ENCODE results near the gene GALNT18.

Gene GALNT18

DNA sequence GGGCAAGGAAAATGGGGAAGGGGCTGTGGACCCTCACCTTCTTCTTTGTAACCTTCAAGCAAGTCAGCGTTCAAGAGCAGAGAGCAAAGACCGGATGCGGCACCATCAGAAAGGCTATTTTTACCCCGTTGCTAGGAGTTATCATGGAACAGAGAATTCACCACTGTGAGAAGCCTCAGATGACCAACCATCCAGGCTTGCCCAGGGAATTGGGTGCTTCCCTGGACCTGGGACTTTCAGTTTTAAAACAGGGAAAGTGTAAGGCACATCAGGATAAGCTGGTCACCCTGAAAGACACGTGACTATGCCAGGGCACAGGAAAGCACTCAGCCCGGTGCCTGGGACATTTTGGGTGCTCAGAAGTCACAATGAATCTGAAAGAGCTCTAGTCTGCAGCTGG is 10.4 kb downstream of the GALNT18 start:
- ChIA-PET POLR2A (no interaction called here), CTCF (interaction anchor here (1.1 to 3.4 kb wide), 2 partner anchors 9 to 10 kb away, joined by 3 to 14 read pairs; partner anchors contain the start of gene GALNT18)
- TF ChIP-seq, protein P1, sequence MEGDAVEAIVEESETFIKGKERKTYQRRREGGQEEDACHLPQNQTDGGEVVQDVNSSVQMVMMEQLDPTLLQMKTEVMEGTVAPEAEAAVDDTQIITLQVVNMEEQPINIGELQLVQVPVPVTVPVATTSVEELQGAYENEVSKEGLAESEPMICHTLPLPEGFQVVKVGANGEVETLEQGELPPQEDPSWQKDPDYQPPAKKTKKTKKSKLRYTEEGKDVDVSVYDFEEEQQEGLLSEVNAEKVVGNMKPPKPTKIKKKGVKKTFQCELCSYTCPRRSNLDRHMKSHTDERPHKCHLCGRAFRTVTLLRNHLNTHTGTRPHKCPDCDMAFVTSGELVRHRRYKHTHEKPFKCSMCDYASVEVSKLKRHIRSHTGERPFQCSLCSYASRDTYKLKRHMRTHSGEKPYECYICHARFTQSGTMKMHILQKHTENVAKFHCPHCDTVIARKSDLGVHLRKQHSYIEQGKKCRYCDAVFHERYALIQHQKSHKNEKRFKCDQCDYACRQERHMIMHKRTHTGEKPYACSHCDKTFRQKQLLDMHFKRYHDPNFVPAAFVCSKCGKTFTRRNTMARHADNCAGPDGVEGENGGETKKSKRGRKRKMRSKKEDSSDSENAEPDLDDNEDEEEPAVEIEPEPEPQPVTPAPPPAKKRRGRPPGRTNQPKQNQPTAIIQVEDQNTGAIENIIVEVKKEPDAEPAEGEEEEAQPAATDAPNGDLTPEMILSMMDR (IDR thresholded peaks at IDR 0.05; ENCODE audit: control extremely low read depth, extremely low read depth, low read depth, missing control alignments), result no peak
- no peak for DNase-seq (ENCODE audit: extremely low spot score)

DNA sequence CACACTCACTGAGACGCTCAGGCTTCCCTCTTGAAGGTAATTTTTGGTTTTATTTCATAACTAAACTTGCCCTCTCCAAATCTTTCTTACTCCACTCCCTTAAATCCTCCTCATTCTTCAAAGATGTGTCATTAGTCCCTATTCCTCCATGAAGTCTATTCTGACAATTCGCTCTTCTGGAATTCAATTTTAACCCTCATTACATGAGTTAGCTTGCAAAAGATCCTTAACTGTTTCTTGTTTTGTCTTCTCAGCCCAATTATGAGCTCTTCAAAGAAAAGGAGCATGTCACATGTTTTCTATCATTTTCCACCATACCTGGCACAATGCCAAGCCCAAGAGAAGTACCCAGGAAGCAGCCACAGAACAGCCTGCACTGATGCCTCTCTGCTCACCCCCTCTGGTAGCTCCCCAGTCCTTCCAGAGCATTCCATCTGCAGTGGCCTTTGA is 13.0 kb downstream of the GALNT18 start:
- ChIA-PET POLR2A (no interaction called here), CTCF (interaction anchor here (1.6 kb wide), 1 partner anchor 9 kb away, joined by 7 read pairs; no protein-coding TSS in a partner anchor)
- no peak for DNase-seq (ENCODE audit: extremely low spot score)
- TF ChIP-seq, protein P1 (IDR thresholded peaks at IDR 0.05; ENCODE audit: control extremely low read depth, extremely low read depth, low read depth, missing control alignments), result no peak

DNA sequence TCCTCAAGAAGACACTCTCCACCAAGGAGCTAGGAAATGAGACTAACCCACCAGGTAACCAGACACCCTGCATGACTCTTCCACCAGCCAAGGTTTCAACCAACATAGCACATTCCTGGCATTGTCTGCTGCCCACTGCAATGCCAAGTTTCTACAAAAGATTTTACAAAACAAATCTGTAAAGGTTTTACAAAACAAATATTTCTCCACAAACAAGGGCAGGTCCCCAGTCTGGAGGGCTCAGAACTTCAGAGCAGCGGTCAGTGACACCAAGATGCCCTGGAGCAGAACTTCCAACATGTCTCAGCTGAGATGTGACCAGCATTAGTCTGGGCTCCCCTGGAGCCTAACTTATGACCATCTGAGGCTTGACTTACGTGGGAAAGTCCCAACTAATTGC is 14.0 kb downstream of the GALNT18 start:
- DNase-seq (ENCODE audit: extremely low spot score), result no peak
- ChIA-PET POLR2A (no interaction called here), CTCF (interaction anchor here (1.2 kb wide), 1 partner anchor 125 kb away, joined by 3 read pairs; no protein-coding TSS in a partner anchor)
- TF ChIP-seq, protein P1 (IDR thresholded peaks at IDR 0.05; ENCODE audit: control extremely low read depth, extremely low read depth, low read depth, missing control alignments), result no peak

DNA sequence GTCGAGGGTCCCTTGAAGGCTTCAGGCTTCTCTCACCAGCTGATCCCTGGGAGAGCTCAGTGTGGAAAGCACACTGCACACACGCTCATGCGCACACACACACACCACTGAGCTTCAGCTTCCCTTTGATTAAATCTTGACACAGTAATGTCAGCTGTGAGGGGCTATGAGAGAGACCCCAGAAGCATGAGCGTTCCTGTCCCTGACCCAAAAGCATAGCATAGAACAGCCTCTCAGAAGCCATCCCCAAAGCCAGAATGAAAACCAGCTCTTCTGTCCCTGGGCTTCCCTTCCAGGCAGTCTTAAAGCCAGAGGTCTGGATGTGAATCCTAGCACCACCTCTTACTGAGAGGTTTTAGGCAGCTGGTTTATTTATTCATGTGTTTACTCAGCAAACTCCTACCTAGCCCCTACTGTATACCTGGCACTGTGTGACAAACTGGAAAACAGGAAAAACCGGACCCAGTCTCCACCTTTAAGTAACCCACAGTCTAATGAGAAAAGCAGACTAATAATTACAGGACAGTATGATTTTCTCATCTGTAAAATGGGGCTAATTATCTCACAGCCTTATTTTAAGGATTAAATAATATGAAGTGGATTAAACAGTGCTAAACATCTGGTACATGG is 15.9 kb downstream of the GALNT18 start:
- ChIA-PET POLR2A (no interaction called here), CTCF (interaction anchor here (2.8 to 3.2 kb wide), 2 partner anchors 12 to 16 kb away, joined by 6 to 10 read pairs; partner anchors contain the start of gene GALNT18)
- TF ChIP-seq, protein P1 (IDR thresholded peaks at IDR 0.05; ENCODE audit: control extremely low read depth, extremely low read depth, low read depth, missing control alignments), result no peak
- no peak for DNase-seq (ENCODE audit: extremely low spot score)

DNA sequence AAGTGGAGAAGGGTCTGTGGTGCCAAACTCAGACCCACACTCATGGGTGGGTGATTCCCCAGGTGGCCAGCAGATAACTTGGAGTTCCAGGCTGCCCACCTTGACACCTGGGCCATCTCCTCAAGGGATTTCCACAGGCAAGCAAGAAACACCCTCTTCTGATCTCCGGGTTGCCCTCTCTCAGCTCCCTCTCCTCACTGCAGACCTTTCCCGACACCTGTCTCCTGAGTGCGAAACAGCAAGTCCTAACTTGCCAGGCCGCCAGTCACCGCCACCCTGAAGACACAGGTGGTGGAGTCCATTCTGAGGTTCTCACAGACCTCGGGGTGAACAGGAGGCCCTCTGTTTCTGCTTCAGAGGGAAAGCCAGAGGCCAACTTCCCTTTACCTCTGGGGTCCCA is 16.6 kb downstream of the GALNT18 start:
- ChIA-PET POLR2A (no interaction called here), CTCF (interaction anchor here (2.8 to 3.2 kb wide), 2 partner anchors 13 to 17 kb away, joined by 6 to 10 read pairs; partner anchors contain the start of gene GALNT18)
- no peak for DNase-seq (ENCODE audit: extremely low spot score)
- TF ChIP-seq, protein P1 (IDR thresholded peaks at IDR 0.05; ENCODE audit: control extremely low read depth, extremely low read depth, low read depth, missing control alignments), result no peak

DNA sequence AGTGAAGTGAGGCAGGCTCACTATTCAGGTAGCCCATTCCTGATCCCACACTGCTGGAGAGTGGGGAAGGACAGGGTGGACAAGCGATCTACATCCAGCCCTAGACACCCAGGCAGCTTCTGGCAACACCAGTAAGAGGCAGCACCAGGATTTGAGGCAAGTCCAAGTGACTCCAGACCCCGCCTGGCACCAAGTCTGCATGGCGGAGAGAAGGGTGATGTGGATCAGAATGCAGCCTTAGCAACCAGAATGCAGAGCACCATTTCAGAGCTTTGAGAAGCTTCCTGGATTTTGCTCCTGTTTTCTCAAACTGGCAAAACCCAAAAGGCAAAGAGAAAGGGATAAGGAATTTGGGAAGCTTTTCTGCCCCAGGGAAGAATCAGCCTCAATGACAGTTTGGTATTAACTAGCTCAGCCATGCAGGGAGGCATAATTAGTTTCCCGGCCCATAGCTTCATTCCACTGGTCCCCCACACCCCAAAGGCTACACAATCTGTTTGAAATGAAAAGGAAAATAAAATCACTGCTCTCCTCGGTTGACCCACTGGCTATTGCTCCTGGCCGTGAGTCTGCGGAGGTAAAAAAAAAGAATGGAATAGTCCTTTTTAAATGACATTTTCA is 17.3 kb downstream of the GALNT18 start:
- CTCF ChIA-PET, result interaction anchor here (2.8 to 3.2 kb wide), 2 partner anchors 14 to 17 kb away, joined by 6 to 10 read pairs; partner anchors contain the start of gene GALNT18
- TF ChIP-seq, protein P1 (IDR thresholded peaks at IDR 0.05; ENCODE audit: control extremely low read depth, extremely low read depth, low read depth, missing control alignments), result no peak
- no peak for DNase-seq (ENCODE audit: extremely low spot score)
- POLR2A ChIA-PET, result no interaction called here
